T-helper 2 cell treated with Interferon-gamma antibody and Interleukin-4, amounts not matched to agents 5 μg/mL and 100 μg/mL, for 36 hours (primary cell): ENCODE data around the gene SELENBP1.

Experiments
- DNase-seq: peaks from one replicate; pipeline ENCODE4 v3.0.0; 2021; ENCODE audit warnings: low spot score
- H3K27ac Mint-ChIP-seq: one replicate; pipeline ENCODE4 v1.8.0; 2021; ENCODE audit warnings: mild to moderate bottlenecking, mixed read lengths
- H3K27me3 Mint-ChIP-seq: one replicate; pipeline ENCODE4 v1.8.0; 2021; ENCODE audit warnings: low read depth, mixed read lengths
- H3K36me3 Mint-ChIP-seq: one replicate; pipeline ENCODE4 v1.8.0; 2021; ENCODE audit warnings: low read depth, mixed read lengths
- H3K4me1 Mint-ChIP-seq: one replicate; pipeline ENCODE4 v1.8.0; 2021; ENCODE audit warnings: low read depth, mixed read lengths
- H3K4me3 Mint-ChIP-seq: one replicate; pipeline ENCODE4 v1.8.0; 2022; ENCODE audit warnings: mild to moderate bottlenecking, moderate library complexity, mixed read lengths
- H3K9me3 Mint-ChIP-seq: one replicate; pipeline ENCODE4 v1.8.0; 2021; ENCODE audit warnings: mixed read lengths

The SELENBP1 gene

DNA sequence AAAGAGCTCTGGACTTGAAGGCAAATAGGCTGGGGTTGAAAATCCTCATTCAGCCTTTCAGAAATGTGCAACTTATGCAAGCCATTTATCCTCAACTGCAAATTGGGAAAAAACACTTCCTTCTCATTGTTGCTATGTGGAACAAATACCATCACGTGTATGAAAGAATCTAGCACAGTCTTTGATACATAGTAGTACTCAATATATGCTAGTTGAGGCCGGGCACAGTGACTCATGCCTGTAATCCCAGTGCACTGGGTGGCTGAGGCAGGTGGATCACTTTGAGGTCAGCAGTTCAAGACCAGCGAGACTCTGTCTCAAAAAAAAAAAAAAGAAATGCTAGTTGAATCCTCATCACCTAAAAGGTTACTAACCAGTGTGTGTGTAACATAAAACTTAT, 53.5 kb downstream of the SELENBP1 start:
- no peaks in the 10 kb centered on the region for H3K27me3 Mint-ChIP-seq
- no peak for DNase-seq
- peaks cover 30% of the 10 kb centered on the region for H3K36me3 Mint-ChIP-seq
- no peak overlapping the region for H3K4me3 Mint-ChIP-seq
- peaks cover 8% of the 10 kb centered on the region for H3K4me1 Mint-ChIP-seq
- no peak overlapping the region for H3K27ac Mint-ChIP-seq
- no peaks in the 10 kb centered on the region for H3K9me3 Mint-ChIP-seq

- H3K27ac Mint-ChIP-seq = no peak overlapping the region
- no peak for DNase-seq
- H3K36me3 Mint-ChIP-seq = peaks cover 35% of the 10 kb centered on the region
- no peaks in the 10 kb centered on the region for H3K9me3 Mint-ChIP-seq
- H3K27me3 Mint-ChIP-seq = no peaks in the 10 kb centered on the region
- no peak overlapping the region for H3K4me3 Mint-ChIP-seq
- H3K4me1 Mint-ChIP-seq = peaks cover 18% of the 10 kb centered on the region
Observed at GRCh38 chr1:151315565-151316235, 56.8 kb downstream of the SELENBP1 start.
